Heart left ventricle (tissue), 13 donors: ENCODE results near the gene ABCC8.

Experiments used
- POLR2A ChIP-seq, 2 donors: fragments of 450-650 bp; IDR thresholded peaks; one replicate each; pipeline ENCODE4 v1.6.1; 2017; ENCODE audit warnings: antibody characterized with exemption in 2 of 2, mild to moderate bottlenecking in 2 of 2, moderate library complexity in 2 of 2
- TF ChIP-seq, protein P1 (sequence below), 12 donors: fragments of 200-600 bp; sonication (generic) in 4 of 12; IDR thresholded peaks; one replicate each; pipeline versions ENCODE4 v1.5.0 to v1.8.0; 2018 to 2022; ENCODE audit warnings: antibody characterized with exemption in 12 of 12, mild to moderate bottlenecking in 5 of 12
- donor health status: ischemic (EF 13 %, LVEDD 7.1; RV severe dilation, severe dysfunction).
- donor health status: DM: no; HTN: yes; CAD: no.
- donor health status: DM: no; HTN: no; CAD: no.
- donor health status: ischemic (EF 25% LVEDD 6.9; RV normal size, moderate dysfunction).
- donor health status: ischemic (EF 25% LVEDD 5.7; RV mildly dilated, moderate dysfunction).
- donor health status: ischemic (EF 35%, LVEDD 5.7; RV mildly dilated, moderate dysfunction).
- donor health status: nonischemic (EF 11% LVEDD 7.7; RV severe dilation, severe dysfunction).
- donor health status: DM: yes; HTN: yes; CAD: no.
- donor health status: PGD.
- donor health status: ischemic (EF 29% LVEDD 5.4; RV normal size, mild dysfunction).
- donor health status: nonischemic (EF 23%, LVEDD 6.1; RV moderate dilation, normal function).

DNA sequence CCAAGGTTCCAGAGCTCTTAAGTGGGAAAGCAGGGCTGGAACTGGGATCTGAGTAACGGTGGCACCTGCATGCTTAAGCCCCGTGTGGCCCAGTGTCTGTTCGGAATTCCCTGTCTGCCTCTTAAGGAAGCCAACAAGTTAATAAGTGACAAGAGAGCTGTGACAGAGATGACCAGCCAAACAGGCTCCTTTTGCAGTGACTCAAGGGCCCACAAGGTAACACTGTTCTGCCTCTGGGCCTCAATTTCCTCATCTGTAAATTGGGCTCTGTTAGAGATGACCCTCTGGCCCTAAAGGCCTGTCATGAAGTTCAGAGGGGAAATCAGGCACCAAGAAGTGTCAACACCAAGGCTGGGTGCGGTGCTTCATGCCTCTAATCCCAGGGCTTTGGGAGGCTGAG is 48.9 kb upstream of the ABCC8 start:
- TF ChIP-seq POLR2A (IDR thresholded peaks at IDR 0.05): no peak
- TF ChIP-seq, protein P1, sequence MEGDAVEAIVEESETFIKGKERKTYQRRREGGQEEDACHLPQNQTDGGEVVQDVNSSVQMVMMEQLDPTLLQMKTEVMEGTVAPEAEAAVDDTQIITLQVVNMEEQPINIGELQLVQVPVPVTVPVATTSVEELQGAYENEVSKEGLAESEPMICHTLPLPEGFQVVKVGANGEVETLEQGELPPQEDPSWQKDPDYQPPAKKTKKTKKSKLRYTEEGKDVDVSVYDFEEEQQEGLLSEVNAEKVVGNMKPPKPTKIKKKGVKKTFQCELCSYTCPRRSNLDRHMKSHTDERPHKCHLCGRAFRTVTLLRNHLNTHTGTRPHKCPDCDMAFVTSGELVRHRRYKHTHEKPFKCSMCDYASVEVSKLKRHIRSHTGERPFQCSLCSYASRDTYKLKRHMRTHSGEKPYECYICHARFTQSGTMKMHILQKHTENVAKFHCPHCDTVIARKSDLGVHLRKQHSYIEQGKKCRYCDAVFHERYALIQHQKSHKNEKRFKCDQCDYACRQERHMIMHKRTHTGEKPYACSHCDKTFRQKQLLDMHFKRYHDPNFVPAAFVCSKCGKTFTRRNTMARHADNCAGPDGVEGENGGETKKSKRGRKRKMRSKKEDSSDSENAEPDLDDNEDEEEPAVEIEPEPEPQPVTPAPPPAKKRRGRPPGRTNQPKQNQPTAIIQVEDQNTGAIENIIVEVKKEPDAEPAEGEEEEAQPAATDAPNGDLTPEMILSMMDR (IDR thresholded peaks at IDR 0.05): no peak
